Measurements from ENCODE around the gene SARS2. TPM values are rescaled to one million over a fixed set of nuclear protein-coding genes. Genes with fewer than 3 reads are reported as not detected.

The SARS2 gene
- total and polyA plus RNA-seq, 4 donors, result 15.9 to 19.2 (median 17.1) TPM

GRCh38 chr19:38930776-38931520 lies 385 bp upstream of the SARS2 start, which contains the start of gene MRPS12 (continued):
- TF ChIP-seq ZBTB33 (IDR thresholded peaks at IDR 0.05) (no peak), FOXA2 (IDR thresholded peaks at IDR 0.05) (no peak), EGR1 (IDR thresholded peaks at IDR 0.05; ENCODE audit: low read depth in 2 of 2) (no peak), JUND (IDR thresholded peaks at IDR 0.05) (no peak), TAF1 (conservative IDR thresholded peaks at IDR 0.05) (no peak), NR2F2 (IDR thresholded peaks at IDR 0.05) (peak; percentile 3)

- 85% methylated on average over 4 of the region's 4 CpGs for WGBS
- no peak for DNase-seq (ENCODE audit: low spot score)
- Histone ChIP-seq H3K4me3 (ENCODE audit: low read depth in 1 of 3, low read length in 3 of 3) (no peak overlapping the region), H3K4me1 (ENCODE audit: control insufficient read depth in 4 of 4, insufficient read depth in 4 of 4, low read length in 3 of 4) (peaks cover 4 to 17% (median 13%) of the 10 kb centered on the region in 4 donors), H3K27me3 (ENCODE audit: control insufficient read depth in 4 of 4, insufficient read depth in 4 of 4, low read length in 3 of 4) (no peaks in the 10 kb centered on the region), H3K9ac (ENCODE audit: low read depth in 1 of 2, low read length in 2 of 2) (no peak overlapping the region), H3K36me3 (ENCODE audit: control insufficient read depth in 4 of 4, insufficient read depth in 3 of 4, low read depth in 1 of 4, low read length in 3 of 4) (peaks cover 6 to 15% (median 8%) of the 10 kb centered on the region in 4 donors), H3K9me3 (ENCODE audit: control insufficient read depth in 4 of 4, low read length in 3 of 4) (no peaks in the 10 kb centered on the region), H3K27ac (ENCODE audit: low read depth in 1 of 2, low read length in 2 of 2) (no peak overlapping the region)
- TF ChIP-seq NR2F2 (IDR thresholded peaks at IDR 0.05) (no peak), MAX (IDR thresholded peaks at IDR 0.05) (no peak), ZBTB33 (IDR thresholded peaks at IDR 0.05) (no peak), ATF3 (IDR thresholded peaks at IDR 0.05) (no peak), FOXA2 (IDR thresholded peaks at IDR 0.05) (no peak), REST (IDR thresholded peaks at IDR 0.05) (no peak), JUND (IDR thresholded peaks at IDR 0.05) (no peak)
These were observed 2.1 kb downstream of the SARS2 start for GRCh38 chr19:38928391-38929001.
